Neuronal stem cell (in vitro differentiated cells): ENCODE measurements around the gene CACNA1I.

Experiments used
- DNase-seq: peaks from one replicate; pipeline ENCODE4 v3.0.0-alpha.2; 2013; ENCODE audit warnings: low spot score
- H2AFZ ChIP-seq: one replicate; pipeline ENCODE4 v1.6.1; 2013; ENCODE audit warnings: mild to moderate bottlenecking, low read length, inconsistent platforms
- H2AK5ac ChIP-seq: 2 replicates; pipeline ENCODE4 v1.6.1; 2013; ENCODE audit warnings: low read depth, mild to moderate bottlenecking, inconsistent platforms, low read length, moderate library complexity, mixed read lengths
- H2BK120ac ChIP-seq: 2 replicates; pipeline ENCODE4 v1.6.1; 2013; ENCODE audit warnings: low read depth, mild to moderate bottlenecking, inconsistent platforms, low read length, moderate library complexity, mixed read lengths
- H2BK12ac ChIP-seq: one replicate; pipeline ENCODE4 v1.6.1; 2013; ENCODE audit warnings: low read length, inconsistent platforms
- H2BK15ac ChIP-seq: 2 replicates; pipeline ENCODE4 v1.6.1; 2013; ENCODE audit warnings: mild to moderate bottlenecking, low read length, inconsistent platforms, mixed read lengths
- H2BK5ac ChIP-seq: one replicate; pipeline ENCODE4 v1.6.1; 2013; ENCODE audit warnings: inconsistent platforms, mild to moderate bottlenecking, low read length, moderate library complexity
- H3K14ac ChIP-seq: one replicate; pipeline ENCODE4 v1.6.1; 2013; ENCODE audit warnings: low read length, inconsistent platforms
- H3K18ac ChIP-seq: 2 replicates; pipeline ENCODE4 v1.6.1; 2013; ENCODE audit warnings: low read length, inconsistent platforms
- H3K23ac ChIP-seq: 2 replicates; pipeline ENCODE4 v1.6.1; 2013; ENCODE audit warnings: low read depth, mild to moderate bottlenecking, mixed read lengths, low read length, inconsistent platforms; ENCODE audit not compliant: poor library complexity
- H3K27ac ChIP-seq: replicated peaks from 3 replicates; pipeline ENCODE4 v1.5.1; 2013; ENCODE audit warnings: low read length, inconsistent platforms
- H3K27me3 ChIP-seq, 3 experiments: 2 replicates each; pipeline ENCODE4 v1.6.1; 2013; ENCODE audit warnings: low read length in 3 of 3, mild to moderate bottlenecking in 2 of 3, inconsistent platforms in 1 of 3, low read depth in 1 of 3, mixed read lengths in 1 of 3, moderate library complexity in 1 of 3; ENCODE audit not compliant: control insufficient read depth in 3 of 3, insufficient read depth in 3 of 3
- H3K36me3 ChIP-seq, 2 donors: replicated peaks in 1 of 2; 2 replicates each; pipeline ENCODE4 v1.6.1; 2013; ENCODE audit warnings: low read length in 2 of 2; ENCODE audit not compliant: control insufficient read depth in 2 of 2, insufficient read depth in 2 of 2
- H3K4ac ChIP-seq: 2 replicates; pipeline ENCODE4 v1.6.1; 2013; ENCODE audit warnings: inconsistent platforms, mild to moderate bottlenecking, low read length, moderate library complexity
- H3K4me1 ChIP-seq, 2 donors: 1 replicate in 1 of 2; 2 replicates in 1 of 2; pipeline ENCODE4 v1.6.1; 2013; ENCODE audit warnings: low read length in 2 of 2, low read depth in 1 of 2; ENCODE audit not compliant: control insufficient read depth in 2 of 2, insufficient read depth in 1 of 2
- H3K4me2 ChIP-seq: one replicate; pipeline ENCODE4 v1.6.1; 2013; ENCODE audit warnings: mild to moderate bottlenecking, low read length, inconsistent platforms; ENCODE audit not compliant: insufficient read depth, poor library complexity, severe bottlenecking
- H3K4me3 ChIP-seq, 2 donors: 2 replicates each; pipeline ENCODE4 v1.5.1; 2013; ENCODE audit warnings: low read length in 2 of 2, mild to moderate bottlenecking in 2 of 2, inconsistent platforms in 1 of 2, moderate library complexity in 1 of 2
- H3K79me1 ChIP-seq: one replicate; pipeline ENCODE4 v1.6.1; 2013; ENCODE audit warnings: low read depth, mild to moderate bottlenecking, inconsistent platforms, low read length, moderate library complexity
- H3K9ac ChIP-seq: one replicate; pipeline ENCODE4 v1.6.1; 2013; ENCODE audit warnings: mild to moderate bottlenecking, low read depth, low read length, inconsistent platforms; ENCODE audit not compliant: poor library complexity
- H3K9me3 ChIP-seq, 2 donors: replicated peaks in 1 of 2; 2 replicates each; pipeline versions ENCODE3 to v1.6.1; 2013; ENCODE audit warnings: low read length in 2 of 2, mild to moderate bottlenecking in 2 of 2, inconsistent platforms in 1 of 2, low read depth in 1 of 2, mixed read lengths in 1 of 2, moderate library complexity in 1 of 2; ENCODE audit not compliant: control insufficient read depth in 2 of 2, insufficient read depth in 1 of 2
- H4K8ac ChIP-seq: one replicate; pipeline ENCODE4 v1.6.1; 2013; ENCODE audit warnings: low read depth, mild to moderate bottlenecking, inconsistent platforms, low read length, moderate library complexity
- H4K91ac ChIP-seq: one replicate; pipeline ENCODE4 v1.6.1; 2013; ENCODE audit warnings: low read length, low read depth, mild to moderate bottlenecking, inconsistent platforms; ENCODE audit not compliant: poor library complexity
- WGBS, 2 donors: extraction: QIAGEN DNeasy Blood & Tissue Kit; methylation state at CpG; one replicate each; pipeline ENCODE4 v1.1.7; 2013; ENCODE audit warnings: missing lambda C conversion rate in 2 of 2, mixed read lengths in 1 of 2; ENCODE audit not compliant: insufficient read length in 2 of 2, insufficient replicate concordance in 1 of 2; ENCODE audit errors: extremely low coverage in 2 of 2; 5-methylcytosine and 5-hydroxymethylcytosine counted together

CACNA1I gene

DNA sequence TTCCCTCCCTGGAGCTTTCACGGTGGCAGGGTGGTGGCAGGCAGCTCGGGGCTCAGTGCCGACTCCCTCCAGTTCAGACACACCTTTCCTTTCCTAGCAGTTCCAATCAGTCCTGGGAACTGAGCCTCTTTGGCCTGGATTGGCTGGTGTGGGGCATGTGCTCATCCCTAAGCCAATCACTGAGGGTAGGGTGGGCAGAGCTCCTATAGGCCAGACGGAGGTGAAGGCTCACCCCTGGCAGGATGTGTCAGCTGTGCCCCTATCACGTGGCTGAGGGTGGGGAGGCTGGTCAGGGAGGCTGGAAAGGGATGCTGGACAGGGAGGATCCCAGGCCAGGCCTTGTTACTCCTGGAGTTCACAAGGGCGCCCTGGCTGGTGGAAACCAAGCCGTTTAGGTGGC is 40.2 kb downstream of the CACNA1I start:
- H3K4me2 ChIP-seq = no peak overlapping the region
- no peaks in the 10 kb centered on the region for H3K36me3 ChIP-seq
- H3K27ac ChIP-seq = no peak overlapping the region
- no peak overlapping the region for H2AFZ ChIP-seq
- no peak overlapping the region for H2BK12ac ChIP-seq
- H3K18ac ChIP-seq = peak overlapping the region; percentile 52
- peaks cover 0 to 3% of the 10 kb centered on the region in 2 donors for H3K4me1 ChIP-seq
- H2BK120ac ChIP-seq = no peak overlapping the region
- H3K27me3 ChIP-seq = no peaks in the 10 kb centered on the region
- H3K4me3 ChIP-seq = no peak overlapping the region
- no peak overlapping the region for H2BK5ac ChIP-seq
- no peak overlapping the region for H3K14ac ChIP-seq
- H3K9ac ChIP-seq = no peak overlapping the region
- no peak overlapping the region for H3K23ac ChIP-seq
- no peak for DNase-seq
- H3K4ac ChIP-seq = no peak overlapping the region
- H2BK15ac ChIP-seq = no peak overlapping the region
- WGBS, 2 donors = no CpG with 5 or more reads among the region's 7 CpGs
- no peaks in the 10 kb centered on the region for H3K9me3 ChIP-seq
- no peak overlapping the region for H2AK5ac ChIP-seq
- H4K8ac ChIP-seq = no peak overlapping the region
- no peak overlapping the region for H4K91ac ChIP-seq
- no peaks in the 10 kb centered on the region for H3K79me1 ChIP-seq

DNA sequence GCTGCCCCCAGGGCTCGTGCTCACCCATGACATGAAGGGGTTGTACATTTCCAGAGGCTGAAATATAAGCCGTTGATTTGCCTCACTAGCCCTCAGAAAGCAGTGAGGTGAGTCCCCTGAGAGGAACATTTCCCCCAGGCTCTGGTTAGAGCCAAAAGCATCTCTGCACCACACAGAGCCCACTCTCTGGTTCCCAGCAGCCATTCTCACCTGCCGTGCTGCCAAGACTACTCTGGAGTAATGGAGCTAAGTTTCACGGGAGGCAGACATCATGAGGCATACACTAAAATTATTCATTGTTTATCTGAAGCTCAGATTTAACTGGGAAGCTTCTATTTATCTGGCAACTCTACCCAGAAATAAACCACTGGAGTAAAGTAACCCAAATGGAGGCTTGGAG is 40.8 kb downstream of the CACNA1I start:
- Histone ChIP-seq H3K4me3 (no peak overlapping the region), H2BK12ac (no peak overlapping the region), H4K8ac (no peak overlapping the region), H4K91ac (no peak overlapping the region), H3K79me1 (no peaks in the 10 kb centered on the region), H2BK120ac (no peak overlapping the region), H3K27ac (no peak overlapping the region), H3K27me3 (no peaks in the 10 kb centered on the region), H3K23ac (no peak overlapping the region), H3K4ac (no peak overlapping the region), H3K9me3 (no peaks in the 10 kb centered on the region), H2BK5ac (no peak overlapping the region), H3K36me3 (no peaks in the 10 kb centered on the region), H3K14ac (no peak overlapping the region), H2BK15ac (no peak overlapping the region), H3K4me2 (no peak overlapping the region), H3K4me1 (peaks cover 0 to 3% of the 10 kb centered on the region in 2 donors), H2AK5ac (no peak overlapping the region), H3K18ac (no peak overlapping the region), H2AFZ (no peak overlapping the region), H3K9ac (no peak overlapping the region)
- no peak for DNase-seq
- WGBS, 2 donors = no CpG with 5 or more reads among the region's 4 CpGs

- no CpG with 5 or more reads among the region's 7 CpGs for WGBS, 2 donors
- H3K27ac ChIP-seq = no peak overlapping the region
- no peak overlapping the region for H3K18ac ChIP-seq
- no peak overlapping the region for H3K4me2 ChIP-seq
- H3K23ac ChIP-seq = no peak overlapping the region
- H4K8ac ChIP-seq = no peak overlapping the region
- no peak overlapping the region for H3K4me3 ChIP-seq
- H3K4ac ChIP-seq = no peak overlapping the region
- no peak overlapping the region for H3K14ac ChIP-seq
- no peak overlapping the region for H2BK12ac ChIP-seq
- no peak overlapping the region for H2AK5ac ChIP-seq
- no peak overlapping the region for H2BK15ac ChIP-seq
- H3K9me3 ChIP-seq = peaks cover 0 to under 1% of the 10 kb centered on the region in 2 donors
- H2BK5ac ChIP-seq = no peak overlapping the region
- H3K36me3 ChIP-seq = no peaks in the 10 kb centered on the region
- no peaks in the 10 kb centered on the region for H3K27me3 ChIP-seq
- H2BK120ac ChIP-seq = no peak overlapping the region
- no peak overlapping the region for H4K91ac ChIP-seq
- no peak overlapping the region for H2AFZ ChIP-seq
- H3K4me1 ChIP-seq = peaks cover 0 to 2% of the 10 kb centered on the region in 2 donors
- no peak overlapping the region for H3K9ac ChIP-seq
- H3K79me1 ChIP-seq = no peaks in the 10 kb centered on the region
- no peak for DNase-seq
Measured at GRCh38 chr22:39612811-39613548, 42.4 kb downstream of the CACNA1I start.

DNA sequence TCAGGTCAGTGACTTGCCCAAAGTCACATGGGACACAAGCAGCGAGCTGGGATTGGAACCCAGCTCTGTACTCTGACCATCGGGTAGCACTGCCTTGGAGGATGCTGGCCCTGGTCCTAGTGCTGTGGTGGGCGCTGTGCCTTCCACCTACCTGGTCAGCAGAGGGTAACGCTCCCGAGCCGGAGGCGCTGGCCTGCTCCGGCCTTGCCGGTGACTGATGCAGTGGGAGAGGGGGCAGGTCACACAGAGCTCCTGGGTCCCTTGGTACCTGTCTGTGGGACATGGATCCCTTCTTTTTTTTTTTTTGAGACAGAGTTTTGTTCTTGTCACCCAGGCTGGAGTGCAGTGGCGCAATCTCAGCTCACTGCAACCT is 43.0 kb downstream of the CACNA1I start:
- Histone ChIP-seq H3K27ac (no peak overlapping the region), H3K18ac (no peak overlapping the region), H2BK5ac (no peak overlapping the region), H3K14ac (no peak overlapping the region), H3K27me3 (no peaks in the 10 kb centered on the region), H3K4ac (no peak overlapping the region), H3K4me1 (peaks cover 0 to 3% of the 10 kb centered on the region in 2 donors), H3K23ac (no peak overlapping the region), H2BK15ac (no peak overlapping the region), H3K4me3 (no peak overlapping the region), H2AFZ (no peak overlapping the region), H2BK120ac (no peak overlapping the region), H4K91ac (no peak overlapping the region), H4K8ac (no peak overlapping the region), H3K36me3 (no peaks in the 10 kb centered on the region), H3K4me2 (no peak overlapping the region), H3K9me3 (peaks cover 0 to 4% of the 10 kb centered on the region in 2 donors), H3K79me1 (no peaks in the 10 kb centered on the region), H3K9ac (no peak overlapping the region), H2BK12ac (no peak overlapping the region), H2AK5ac (no peak overlapping the region)
- no peak for DNase-seq
- no CpG with 5 or more reads among the region's 10 CpGs for WGBS, 2 donors
